Fibroblast of lung (primary cell): Measurements from ENCODE around the gene PLXNA1.

Experiments
- CTCF ChIP-seq, 2 donors: IDR thresholded peaks in 1 of 2; conservative IDR thresholded peaks in 1 of 2; 1 replicate in 1 of 2; 2 replicates in 1 of 2; pipeline ENCODE4 v1.5.1; 2011 to 2012; ENCODE audit warnings: low read length in 2 of 2, control low read depth in 1 of 2, inconsistent platforms in 1 of 2, low read depth in 1 of 2, mild to moderate bottlenecking in 1 of 2
- EZH2 ChIP-seq: IDR thresholded peaks from 2 replicates; pipeline ENCODE4 v1.5.1; 2012; ENCODE audit warnings: low read length, control low read depth, mild to moderate bottlenecking; ENCODE audit errors: missing control alignments

DNA sequence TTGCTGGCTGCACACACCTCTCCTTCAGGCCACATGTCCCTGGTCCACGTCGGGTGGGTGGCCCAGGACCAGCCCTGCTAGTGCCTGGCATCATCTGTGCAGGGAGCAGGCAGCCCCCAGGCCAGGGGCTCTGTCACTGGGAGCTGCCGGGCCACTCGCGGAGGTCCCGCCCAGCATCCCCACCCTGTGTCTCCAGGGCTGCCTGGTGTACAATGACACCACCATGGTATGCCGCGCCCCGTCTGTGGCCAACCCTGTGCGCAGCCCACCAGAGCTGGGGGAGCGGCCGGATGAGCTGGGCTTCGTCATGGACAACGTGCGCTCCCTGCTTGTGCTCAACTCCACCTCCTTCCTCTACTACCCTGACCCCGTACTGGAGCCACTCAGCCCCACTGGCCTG, 34.3 kb downstream of the PLXNA1 start:
- TF ChIP-seq CTCF (conservative IDR thresholded peaks at IDR 0.05 in 1 of 2, IDR thresholded peaks at IDR 0.05 in 1 of 2; ENCODE audit: low read depth in 1 of 2, low read length in 2 of 2) (no peak), EZH2 (no peak)
